Ovary (tissue), 3 donors: ENCODE data around the gene PRPF38B.

Source experiments
- EP300 ChIP-seq: sonication (generic); formaldehyde crosslinking; IDR thresholded peaks from one replicate; pipeline ENCODE4 v1.6.1; 2017; ENCODE audit warnings: antibody characterized with exemption
- TF ChIP-seq, protein P1 (sequence below), 3 donors: fragments of 450-650 bp in 2 of 3; fragments of 200-600 bp in 1 of 3; IDR thresholded peaks; one replicate each; pipeline versions ENCODE4 v1.5.1 to v1.8.0; 2016 to 2022; ENCODE audit warnings: antibody characterized with exemption in 3 of 3, mild to moderate bottlenecking in 1 of 3
- donor health status: DM: no; HTN: no; CAD: no.

DNA sequence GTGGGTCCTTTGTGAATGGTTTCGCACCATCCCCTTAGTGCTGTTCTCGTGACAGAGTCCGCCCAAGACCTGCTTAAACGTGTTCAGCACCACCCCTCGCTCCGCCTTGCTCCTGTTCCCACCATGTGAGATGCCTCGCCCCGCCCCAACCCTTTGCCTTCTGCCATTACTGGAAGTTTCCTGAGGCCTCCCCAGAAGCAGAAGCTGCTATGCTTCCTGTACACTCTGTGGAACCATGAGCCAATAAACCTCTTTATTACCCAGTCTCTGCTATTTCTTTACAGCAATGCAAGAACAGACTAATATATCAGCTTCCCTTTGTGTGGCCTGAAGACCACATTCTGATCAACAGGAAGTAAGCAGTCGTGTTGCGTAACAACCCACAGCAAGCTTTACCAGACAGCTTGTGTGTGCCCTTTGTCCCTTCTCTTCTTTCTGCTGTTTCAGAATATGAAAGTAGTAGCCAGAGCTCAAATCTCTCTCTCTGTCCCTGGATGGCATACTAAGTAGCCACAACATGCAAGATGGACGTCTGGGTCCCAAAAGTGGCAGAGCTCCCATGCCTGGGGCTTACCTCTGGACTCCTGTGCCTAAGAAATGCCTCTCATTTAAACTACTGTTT, 45.4 kb upstream of the PRPF38B start:
- TF ChIP-seq, protein P1, sequence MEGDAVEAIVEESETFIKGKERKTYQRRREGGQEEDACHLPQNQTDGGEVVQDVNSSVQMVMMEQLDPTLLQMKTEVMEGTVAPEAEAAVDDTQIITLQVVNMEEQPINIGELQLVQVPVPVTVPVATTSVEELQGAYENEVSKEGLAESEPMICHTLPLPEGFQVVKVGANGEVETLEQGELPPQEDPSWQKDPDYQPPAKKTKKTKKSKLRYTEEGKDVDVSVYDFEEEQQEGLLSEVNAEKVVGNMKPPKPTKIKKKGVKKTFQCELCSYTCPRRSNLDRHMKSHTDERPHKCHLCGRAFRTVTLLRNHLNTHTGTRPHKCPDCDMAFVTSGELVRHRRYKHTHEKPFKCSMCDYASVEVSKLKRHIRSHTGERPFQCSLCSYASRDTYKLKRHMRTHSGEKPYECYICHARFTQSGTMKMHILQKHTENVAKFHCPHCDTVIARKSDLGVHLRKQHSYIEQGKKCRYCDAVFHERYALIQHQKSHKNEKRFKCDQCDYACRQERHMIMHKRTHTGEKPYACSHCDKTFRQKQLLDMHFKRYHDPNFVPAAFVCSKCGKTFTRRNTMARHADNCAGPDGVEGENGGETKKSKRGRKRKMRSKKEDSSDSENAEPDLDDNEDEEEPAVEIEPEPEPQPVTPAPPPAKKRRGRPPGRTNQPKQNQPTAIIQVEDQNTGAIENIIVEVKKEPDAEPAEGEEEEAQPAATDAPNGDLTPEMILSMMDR (IDR thresholded peaks at IDR 0.05) = no peak
- TF ChIP-seq EP300 = no peak
